PC-3 (cell line): ENCODE data around the gene DOCK1. TPM values are rescaled to one million over a fixed set of nuclear protein-coding genes. Genes with fewer than 3 reads are reported as not detected.
"Not testable (repeated sequence)": the region's sequence is repeated elsewhere in the genome, so short reads cannot be mapped to it uniquely, and the experiment has no call there.

Source experiments
- ATAC-seq: fragments of 200-7000 bp; cut with Tn5 transposase; 2 replicates; pipeline ENCODE4 v1.9.1; 2020; ENCODE audit warnings: mild to moderate bottlenecking, moderate library complexity
- BruUV-seq: library from RNA; stranded (reverse); fragments of 400-500 nt; replicated peaks from 2 replicates; lab custom pipeline; 2021; lab: Mats Ljungman, UMichigan
- CTCF ChIA-PET: fragments of 300-600 bp; sonication (Branson Sonifier 250); formaldehyde crosslinking; loops from one replicate; lab custom pipeline; 2022; ENCODE audit warnings: antibody characterized with exemption; lab: Charles Lee
- POLR2A ChIA-PET: fragments of 300-600 bp; sonication (Branson Sonifier 250); formaldehyde crosslinking; loops from one replicate; lab custom pipeline; 2022; ENCODE audit warnings: antibody characterized with exemption; ENCODE audit not compliant: unreplicated experiment; lab: Charles Lee
- DNase-seq: peaks from one replicate; pipeline ENCODE4 v3.0.0-alpha.2; 2015
- H2AFZ ChIP-seq: fragments of 300-600 bp; sonication (generic); 2 replicates; pipeline ENCODE4 v1.6.0; 2016; ENCODE audit warnings: antibody characterized with exemption, low read length
- H3F3A ChIP-seq: fragments of 300-600 bp; sonication (generic); one replicate; pipeline ENCODE4 v1.6.0; 2017; ENCODE audit warnings: antibody characterized with exemption, low read length, control low read depth, mild to moderate bottlenecking; ENCODE audit not compliant: unreplicated experiment
- H3K27ac ChIP-seq: fragments of 300-600 bp; sonication (generic); 2 replicates; pipeline ENCODE4 v1.5.1; 2016; ENCODE audit warnings: mild to moderate bottlenecking, low read length
- H3K27me3 ChIP-seq: fragments of 300-600 bp; sonication (generic); 2 replicates; pipeline ENCODE4 v1.6.1; 2016; ENCODE audit warnings: low read length, mixed read lengths
- H3K36me3 ChIP-seq: fragments of 300-600 bp; sonication (generic); 2 replicates; pipeline ENCODE4 v1.6.1; 2016; ENCODE audit warnings: low read depth, mixed run types, low read length, mixed read lengths
- H3K4me1 ChIP-seq: fragments of 300-600 bp; sonication (generic); 2 replicates; pipeline ENCODE4 v1.5.1; 2016; ENCODE audit warnings: low read length; ENCODE audit not compliant: insufficient read depth
- H3K4me2 ChIP-seq: fragments of 300-600 bp; sonication (generic); 2 replicates; pipeline ENCODE4 v1.6.0; 2016; ENCODE audit warnings: low read length
- H3K4me3 ChIP-seq: fragments of 300-600 bp; sonication (generic); 2 replicates; pipeline ENCODE4 v1.5.1; 2016; ENCODE audit warnings: mild to moderate bottlenecking, low read length, mixed read lengths
- H3K79me2 ChIP-seq: fragments of 300-600 bp; sonication (generic); 2 replicates; pipeline ENCODE4 v1.6.1; 2017; ENCODE audit warnings: low read length, mixed read lengths
- H3K9ac ChIP-seq: fragments of 300-600 bp; sonication (generic); 2 replicates; pipeline ENCODE4 v1.6.0; 2016; ENCODE audit warnings: mild to moderate bottlenecking, low read length
- H3K9me2 ChIP-seq: fragments of 300-600 bp; sonication (generic); replicated peaks from 2 replicates; pipeline ENCODE4 v1.6.1; 2016; ENCODE audit warnings: mixed run types, low read length, mixed read lengths
- H3K9me3 ChIP-seq: fragments of 300-600 bp; sonication (generic); 2 replicates; pipeline ENCODE4 v1.6.1; 2016; ENCODE audit warnings: low read length, mixed read lengths
- H4K20me1 ChIP-seq: fragments of 300-600 bp; sonication (generic); 2 replicates; pipeline ENCODE4 v1.6.1; 2016; ENCODE audit warnings: low read length, mixed read lengths
- CTCF ChIP-seq: fragments of 300-600 bp; sonication (generic); conservative IDR thresholded peaks from 2 replicates; pipeline ENCODE4 v1.5.1; 2017; ENCODE audit warnings: antibody characterized with exemption, low read depth, mild to moderate bottlenecking, low read length
- EZH2 ChIP-seq: fragments of 300-600 bp; sonication (generic); IDR thresholded peaks from one replicate; pipeline ENCODE4 v1.6.1; 2017; ENCODE audit warnings: antibody characterized with exemption, mild to moderate bottlenecking, low read length; ENCODE audit not compliant: unreplicated experiment
- EZH2phosphoT487 ChIP-seq: fragments of 300-600 bp; sonication (generic); IDR thresholded peaks from 2 replicates; pipeline ENCODE4 v1.6.1; 2018; ENCODE audit warnings: mild to moderate bottlenecking, antibody characterized with exemption, low read length, borderline replicate concordance
- intact Hi-C: fragments of 100-400 bp; cut with micrococcal nuclease; formaldehyde crosslinking; loops from 2 replicates; pipeline ENCODE4 v1.9.0; 2023
- total RNA-seq: library from RNA; depleted of rRNA; stranded (reverse); fragments of >200 nt; gene quantifications from 2 replicates; pipeline ENCODE4 v1.2.3, GENCODE V29; 2014

The DOCK1 gene
- total RNA-seq, 1 experiment from 2014 or later = 34.3 TPM

- no peaks in the 10 kb centered on the region for H4K20me1 ChIP-seq
- no peak overlapping the region for H3K27ac ChIP-seq
- no peaks in the 10 kb centered on the region for H3K4me1 ChIP-seq
- CTCF ChIA-PET = no interaction called here
- no peak overlapping the region for H3K9ac ChIP-seq
- H2AFZ ChIP-seq = no peak overlapping the region
- no TSS peak for BruUV-seq
- intact Hi-C loops = no loop called here
- POLR2A ChIA-PET = no interaction called here
- H3K9me3 ChIP-seq = no peaks in the 10 kb centered on the region
- no peaks in the 10 kb centered on the region for H3K79me2 ChIP-seq
- ATAC-seq (no peak), DNase-seq (no peak)
- no peak for TF ChIP-seq CTCF
- no peaks in the 10 kb centered on the region for H3F3A ChIP-seq
- no peak overlapping the region for H3K4me2 ChIP-seq
- no peaks in the 10 kb centered on the region for H3K36me3 ChIP-seq
- no peaks in the 10 kb centered on the region for H3K9me2 ChIP-seq
- no peaks in the 10 kb centered on the region for H3K27me3 ChIP-seq
- no peak overlapping the region for H3K4me3 ChIP-seq
These were observed 26.6 kb upstream of the DOCK1 start for GRCh38 chr10:126878594-126878993.

GRCh38 chr10:126880926-126881325 lies 24.3 kb upstream of the DOCK1 start:
- TF ChIP-seq CTCF (no peak), EZH2phosphoT487 (no peak), EZH2 (no peak)
- no peaks in the 10 kb centered on the region for H3K9me2 ChIP-seq
- ChIA-PET CTCF (no interaction called here), POLR2A (no interaction called here)
- H3F3A ChIP-seq = no peaks in the 10 kb centered on the region
- no peaks in the 10 kb centered on the region for H3K27me3 ChIP-seq
- H2AFZ ChIP-seq = no peak overlapping the region
- no peaks in the 10 kb centered on the region for H3K79me2 ChIP-seq
- DNase-seq (no peak), ATAC-seq (no peak)
- H3K4me1 ChIP-seq = no peaks in the 10 kb centered on the region
- H3K9me3 ChIP-seq = no peaks in the 10 kb centered on the region
- no peaks in the 10 kb centered on the region for H4K20me1 ChIP-seq
- H3K27ac ChIP-seq = no peak overlapping the region
- no TSS peak for BruUV-seq
- H3K4me3 ChIP-seq = no peak overlapping the region
- intact Hi-C loops = no loop called here
- H3K36me3 ChIP-seq = no peaks in the 10 kb centered on the region
- no peak overlapping the region for H3K4me2 ChIP-seq
- H3K9ac ChIP-seq = no peak overlapping the region

- CTCF ChIA-PET, DNase-seq, H3K4me3 ChIP-seq: not testable (repeated sequence)
These were observed 23.2 kb upstream of the DOCK1 start for GRCh38 chr10:126882055-126882454.

GRCh38 chr10:126888436-126888835 lies 16.8 kb upstream of the DOCK1 start:
- POLR2A ChIA-PET, CTCF ChIA-PET, H3K9ac ChIP-seq, H3K9me3 ChIP-seq, H4K20me1 ChIP-seq, H3K4me2 ChIP-seq, H3K4me1 ChIP-seq, H3K9me2 ChIP-seq, H3K36me3 ChIP-seq, H2AFZ ChIP-seq, H3K27ac ChIP-seq, BruUV-seq, H3K79me2 ChIP-seq, ATAC-seq, H3K4me3 ChIP-seq, H3F3A ChIP-seq, H3K27me3 ChIP-seq, intact Hi-C loops: not testable (repeated sequence)
- peak; percentile 8 for DNase-seq

More at GRCh38 chr10:126882055-126882454, 23.2 kb upstream of the DOCK1 start:
- H3K4me2 ChIP-seq, H4K20me1 ChIP-seq, POLR2A ChIA-PET, H3K27ac ChIP-seq, H3K36me3 ChIP-seq, H3K79me2 ChIP-seq, H3K9ac ChIP-seq, H3K9me2 ChIP-seq, H3F3A ChIP-seq, H3K27me3 ChIP-seq, H2AFZ ChIP-seq, H3K4me1 ChIP-seq, H3K9me3 ChIP-seq, intact Hi-C loops, ATAC-seq, BruUV-seq: not testable (repeated sequence)
